ENCODE measurements around the gene PRKCA.

- TF ChIP-seq ZNF274 (IDR thresholded peaks at IDR 0.05; ENCODE audit: low read depth, low read length): no peak
- TF ChIP-seq SUZ12 (IDR thresholded peaks at IDR 0.05; ENCODE audit: extremely low read depth, insufficient read depth, insufficient read length): no peak
- no peak for TF ChIP-seq YY1 (IDR thresholded peaks at IDR 0.05; ENCODE audit: insufficient read depth, insufficient read length)
These were observed 111.4 kb downstream of the PRKCA start for GRCh38 chr17:66413559-66414520.

Data from NT2/D1 (cell line).